B cell (primary cell): ENCODE data around the gene CARHSP1. TPM values are rescaled to one million over a fixed set of nuclear protein-coding genes. Genes with fewer than 3 reads are reported as not detected.

Experiments used
- ATAC-seq: fragments of 200-7000 bp; cut with Tn5 transposase; one replicate; pipeline ENCODE4 v1.10.0; 2021; ENCODE audit warnings: low read depth, mild to moderate bottlenecking, moderate number of reproducible peaks, moderate library complexity
- CTCF ChIA-PET: fragments of 350-600 bp; sonication (Branson Sonifier 250); formaldehyde crosslinking; loops from one replicate; lab custom pipeline; 2021; ENCODE audit warnings: antibody characterized with exemption, inconsistent platforms; lab: Charles Lee
- POLR2A ChIA-PET: fragments of 350-600 bp; sonication (Branson Sonifier 250); formaldehyde crosslinking; loops from one replicate; lab custom pipeline; 2021; ENCODE audit warnings: antibody characterized with exemption; lab: Charles Lee
- DNase-seq: peaks from one replicate; pipeline ENCODE4 v3.0.0; 2013
- H2AFZ ChIP-seq: 2 replicates; pipeline ENCODE4 v1.6.1; 2012; ENCODE audit warnings: mild to moderate bottlenecking, low read depth, low read length; ENCODE audit not compliant: insufficient read depth, poor library complexity, severe bottlenecking
- H3K27ac ChIP-seq, 2 donors: 1 replicate in 1 of 2; 2 replicates in 1 of 2; pipeline ENCODE4 v1.5.1; 2012 to 2013; ENCODE audit warnings: low read length in 2 of 2, mild to moderate bottlenecking in 2 of 2, moderate library complexity in 1 of 2
- H3K27me3 ChIP-seq, 4 experiments: fragments of 200-600 bp in 1 of 4; sonication (generic) in 1 of 4; replicated peaks in 1 of 4; 1 replicate in 2 of 4; 2 replicates in 2 of 4; pipeline versions ENCODE4 v1.6.1 to v1.7.0; 2013 to 2016; ENCODE audit warnings: low read length in 3 of 4, mild to moderate bottlenecking in 2 of 4, mixed read lengths in 1 of 4, moderate library complexity in 1 of 4; ENCODE audit not compliant: insufficient read depth in 4 of 4, control insufficient read depth in 3 of 4; ENCODE audit errors: control extremely low read depth in 1 of 4
- H3K36me3 ChIP-seq, 2 experiments: replicated peaks in 1 of 2; 1 replicate in 1 of 2; 2 replicates in 1 of 2; pipeline versions ENCODE4 v1.6.1 to v1.7.1; 2013; ENCODE audit warnings: low read length in 1 of 2; ENCODE audit not compliant: insufficient read depth in 2 of 2, control insufficient read depth in 1 of 2; ENCODE audit errors: control extremely low read depth in 1 of 2, extremely low read depth in 1 of 2
- H3K4me1 ChIP-seq, 2 donors: fragments of 200-600 bp in 1 of 2; sonication (generic) in 1 of 2; 1 replicate in 1 of 2; 2 replicates in 1 of 2; pipeline versions ENCODE4 v1.5.1 to v1.6.1; 2013 to 2017; ENCODE audit warnings: low read length in 2 of 2; ENCODE audit not compliant: control insufficient read depth in 2 of 2, insufficient read depth in 2 of 2
- H3K4me2 ChIP-seq: replicated peaks from 2 replicates; pipeline ENCODE3; 2012; ENCODE audit warnings: mild to moderate bottlenecking, low read depth, low read length; ENCODE audit not compliant: poor library complexity, severe bottlenecking
- H3K4me3 ChIP-seq, 5 experiments: fragments of 200-600 bp in 1 of 5; sonication (generic) in 1 of 5; 1 replicate in 3 of 5; 2 replicates in 2 of 5; pipeline versions ENCODE4 v1.5.1 to v1.7.0; 2011 to 2016; ENCODE audit warnings: low read length in 4 of 5, mild to moderate bottlenecking in 4 of 5, low read depth in 2 of 5, control low read depth in 1 of 5, moderate library complexity in 1 of 5; ENCODE audit not compliant: insufficient read depth in 1 of 5; ENCODE audit errors: control extremely low read depth in 1 of 5, extremely low read depth in 1 of 5
- H3K79me2 ChIP-seq: fragments of 200-600 bp; sonication (generic); one replicate; pipeline ENCODE4 v1.6.0; 2016; ENCODE audit warnings: low read length; ENCODE audit not compliant: control insufficient read depth, insufficient read depth
- H3K9ac ChIP-seq: fragments of 200-600 bp; sonication (generic); 2 replicates; pipeline ENCODE4 v1.6.1; 2017; ENCODE audit warnings: mild to moderate bottlenecking, low read length, moderate library complexity
- H3K9me3 ChIP-seq, 3 donors: one replicate each; pipeline versions ENCODE4 v1.6.1 to v1.7.1; 2013; ENCODE audit warnings: low read length in 2 of 3; ENCODE audit not compliant: control insufficient read depth in 2 of 3, insufficient read depth in 1 of 3; ENCODE audit errors: control extremely low read depth in 1 of 3
- H4K20me1 ChIP-seq: 2 replicates; pipeline ENCODE4 v1.6.0; 2012; ENCODE audit warnings: mild to moderate bottlenecking, low read length; ENCODE audit not compliant: insufficient read depth, control insufficient read depth, poor library complexity, severe bottlenecking
- H3K27ac Mint-ChIP-seq: one replicate; pipeline ENCODE4 v1.8.0; 2021; ENCODE audit warnings: mixed read lengths
- H3K27me3 Mint-ChIP-seq: one replicate; pipeline ENCODE4 v1.8.0; 2021; ENCODE audit warnings: mixed read lengths
- H3K4me1 Mint-ChIP-seq: one replicate; pipeline ENCODE4 v1.8.0; 2021; ENCODE audit warnings: mixed read lengths
- H3K4me3 Mint-ChIP-seq: one replicate; pipeline ENCODE4 v1.8.0; 2021; ENCODE audit warnings: mixed read lengths
- H3K9me3 Mint-ChIP-seq: one replicate; pipeline ENCODE4 v1.8.0; 2022; ENCODE audit warnings: mixed read lengths; ENCODE audit not compliant: insufficient read depth
- EZH2 ChIP-seq: IDR thresholded peaks from 2 replicates; pipeline ENCODE4 v1.6.1; 2012; ENCODE audit warnings: borderline replicate concordance, low read depth, mild to moderate bottlenecking, moderate library complexity, low read length; ENCODE audit not compliant: insufficient read depth, poor library complexity, severe bottlenecking
- WGBS: methylation state at CpG from one replicate; pipeline ENCODE4 v1.1.5; 2013; ENCODE audit warnings: missing lambda C conversion rate; ENCODE audit not compliant: insufficient coverage; 5-methylcytosine and 5-hydroxymethylcytosine counted together
- intact Hi-C: fragments of 100-400 bp; cut with micrococcal nuclease; formaldehyde crosslinking; loops from one replicate; pipeline ENCODE4 v1.10.0; 2022
- polyA plus RNA-seq: library from polyadenylated mRNA; depleted of rRNA; stranded (reverse); fragments of >200 nt; gene quantifications from 2 replicates; pipeline ENCODE4 v1.2.3, GENCODE V29; 2012
- total RNA-seq, 2 donors: library from RNA; stranded (reverse); fragments of 120-200 nt in 1 of 2; gene quantifications; 1 replicate in 1 of 2; 2 replicates in 1 of 2; pipeline versions ENCODE4 v1.2.3 to v1.2.4, GENCODE V29; 2013 to 2022
- TF ChIP-seq, protein P1 (sequence below): fragments of 200-600 bp; IDR thresholded peaks from one replicate; pipeline ENCODE4 v1.8.0; 2022; ENCODE audit warnings: antibody characterized with exemption, mild to moderate bottlenecking

Gene CARHSP1
- total and polyA plus RNA-seq, 2 donors (not counting 1 experiment from before 2014, with no cell fraction given) = 26.5 to 63.1 TPM

DNA sequence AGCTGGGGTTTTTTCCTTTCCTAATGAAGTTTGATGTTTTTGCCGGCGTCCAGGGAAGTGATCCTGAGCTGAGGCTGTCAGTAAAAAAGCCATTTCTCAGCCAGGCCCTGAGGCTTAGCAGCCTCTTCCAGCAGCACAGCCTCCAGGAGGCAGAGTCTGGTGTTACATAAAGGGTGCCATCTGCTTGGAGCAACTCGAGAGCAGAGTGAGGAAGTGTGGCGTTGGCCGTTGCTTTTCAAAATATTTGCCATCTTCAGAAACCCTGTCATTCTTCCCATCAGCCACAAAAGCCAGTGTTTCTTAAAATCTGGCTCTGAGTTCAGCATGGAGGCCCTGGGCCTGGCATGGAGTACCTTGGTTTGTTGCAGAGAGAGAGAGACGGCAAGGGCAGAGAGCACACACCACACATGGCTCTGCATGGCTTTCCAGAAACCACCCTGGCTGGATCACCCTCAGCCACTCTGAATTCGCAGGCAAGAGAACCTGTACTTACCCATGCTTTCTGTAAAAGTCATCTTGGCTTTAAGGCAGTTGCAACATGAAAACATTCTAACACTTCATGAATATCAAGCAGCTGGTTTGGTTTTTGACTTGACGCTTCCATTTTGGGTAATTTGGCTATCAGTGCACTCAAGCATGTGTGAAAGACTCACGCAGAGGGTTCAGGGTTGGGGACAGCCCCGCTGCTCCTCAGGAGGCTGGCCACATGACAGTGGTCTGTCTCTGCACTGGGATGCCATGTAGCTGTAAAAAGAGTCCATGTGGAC is 50.1 kb downstream of the CARHSP1 start:
- no peak overlapping the region for H2AFZ ChIP-seq
- DNase-seq (peak; percentile 20), ATAC-seq (peak; percentile 73)
- no peaks in the 10 kb centered on the region for H3K27me3 Mint-ChIP-seq
- ChIA-PET CTCF (interaction anchor here (0.6 to 0.9 kb wide), 3 partner anchors 9 to 61 kb away, joined by 3 to 5 read pairs (median 3); no protein-coding TSS in a partner anchor), POLR2A (interaction anchor here (0.6 kb wide), 1 partner anchor 18 kb away, joined by 8 read pairs; no protein-coding TSS in a partner anchor)
- 49% methylated on average over 8 of the region's 10 CpGs for WGBS
- H3K4me3 Mint-ChIP-seq = peak overlapping the region; percentile 27
- intact Hi-C loops = no loop called here
- H3K9me3 Mint-ChIP-seq = no peaks in the 10 kb centered on the region
- no peak overlapping the region for H3K4me3 ChIP-seq
- H3K27ac Mint-ChIP-seq = peak overlapping the region; percentile 57
- H3K36me3 ChIP-seq = peaks cover 7 to 49% of the 10 kb centered on the region in 2 experiments
- no peak overlapping the region for H3K4me2 ChIP-seq
- no peak overlapping the region for H3K9ac ChIP-seq
- no peaks in the 10 kb centered on the region for H3K9me3 ChIP-seq
- H3K79me2 ChIP-seq = peaks cover 28% of the 10 kb centered on the region
- peaks cover 8% of the 10 kb centered on the region in 2 donors for H3K4me1 ChIP-seq
- H3K27ac ChIP-seq = no peak overlapping the region
- H3K27me3 ChIP-seq = no peaks in the 10 kb centered on the region
- TF ChIP-seq, protein P1, sequence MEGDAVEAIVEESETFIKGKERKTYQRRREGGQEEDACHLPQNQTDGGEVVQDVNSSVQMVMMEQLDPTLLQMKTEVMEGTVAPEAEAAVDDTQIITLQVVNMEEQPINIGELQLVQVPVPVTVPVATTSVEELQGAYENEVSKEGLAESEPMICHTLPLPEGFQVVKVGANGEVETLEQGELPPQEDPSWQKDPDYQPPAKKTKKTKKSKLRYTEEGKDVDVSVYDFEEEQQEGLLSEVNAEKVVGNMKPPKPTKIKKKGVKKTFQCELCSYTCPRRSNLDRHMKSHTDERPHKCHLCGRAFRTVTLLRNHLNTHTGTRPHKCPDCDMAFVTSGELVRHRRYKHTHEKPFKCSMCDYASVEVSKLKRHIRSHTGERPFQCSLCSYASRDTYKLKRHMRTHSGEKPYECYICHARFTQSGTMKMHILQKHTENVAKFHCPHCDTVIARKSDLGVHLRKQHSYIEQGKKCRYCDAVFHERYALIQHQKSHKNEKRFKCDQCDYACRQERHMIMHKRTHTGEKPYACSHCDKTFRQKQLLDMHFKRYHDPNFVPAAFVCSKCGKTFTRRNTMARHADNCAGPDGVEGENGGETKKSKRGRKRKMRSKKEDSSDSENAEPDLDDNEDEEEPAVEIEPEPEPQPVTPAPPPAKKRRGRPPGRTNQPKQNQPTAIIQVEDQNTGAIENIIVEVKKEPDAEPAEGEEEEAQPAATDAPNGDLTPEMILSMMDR = no peak
- no peak for TF ChIP-seq EZH2
- no peaks in the 10 kb centered on the region for H4K20me1 ChIP-seq
- H3K4me1 Mint-ChIP-seq = peaks cover 21% of the 10 kb centered on the region
